HCT116 (cell line): ENCODE results near the gene GPD1L. TPM values are rescaled to one million over a fixed set of nuclear protein-coding genes. Genes with fewer than 3 reads are reported as not detected.

Source experiments
- ATAC-seq: fragments of 200-7000 bp; cut with Tn5 transposase; 2 replicates; pipeline ENCODE4 v1.9.1; 2020; ENCODE audit warnings: mild to moderate bottlenecking, moderate library complexity
- BruUV-seq: library from RNA; stranded (reverse); fragments of 400-500 nt; replicated peaks from 2 replicates; lab custom pipeline; 2021; lab: Mats Ljungman, UMichigan
- CTCF ChIA-PET: fragments of 300-600 bp; sonication (Branson Sonifier 250); formaldehyde crosslinking; loops from one replicate; lab custom pipeline; 2021; ENCODE audit warnings: antibody characterized with exemption; lab: Charles Lee
- POLR2A ChIA-PET: fragments of 300-600, 350-600 bp; sonication (Branson Sonifier 250); formaldehyde crosslinking; loops from one replicate; lab custom pipeline; 2021; ENCODE audit warnings: antibody characterized with exemption; lab: Charles Lee
- RAD21 ChIA-PET, 2 experiments: fragments of 300-600 bp; sonication (Branson Sonifier 250); formaldehyde crosslinking; loops; one replicate each; lab custom pipeline; 2023; ENCODE audit warnings: low total read pairs in 2 of 2; ENCODE audit not compliant: uncharacterized antibody in 2 of 2, unreplicated experiment in 2 of 2, low non-redundant PET in 1 of 2; lab: Charles Lee
- DNase-seq: peaks from one replicate; pipeline ENCODE4 v3.0.0-alpha.2; 2010; ENCODE audit warnings: low read depth, low spot score
- H2AFZ ChIP-seq: fragments of 200-600 bp; shearing (Covaris generic), sonication (generic); 2 replicates; pipeline ENCODE4 v1.6.1; 2017; ENCODE audit warnings: low read depth, mixed run types, mixed read lengths, antibody characterized with exemption, low read length; ENCODE audit not compliant: poor library complexity, severe bottlenecking
- H3K27ac ChIP-seq: 2 replicates; pipeline ENCODE4 v1.5.1; 2012; ENCODE audit warnings: low read depth, low read length
- H3K27me3 ChIP-seq: fragments of 200-600 bp; sonication (generic); 2 replicates; pipeline ENCODE4 v1.6.1; 2016; ENCODE audit warnings: mixed run types, low read length, mixed read lengths; ENCODE audit not compliant: insufficient read depth
- H3K36me3 ChIP-seq, 2 experiments: fragments of 200-500 bp in 1 of 2; fragments of 200-600 bp in 1 of 2; sonication (Bioruptor generic) in 1 of 2; sonication (generic) in 1 of 2; 2 replicates each; pipeline versions ENCODE4 v1.5.1 to v1.6.1; 2014 to 2016; ENCODE audit warnings: low read length in 2 of 2, inconsistent platforms in 1 of 2, mixed read lengths in 1 of 2, mixed run types in 1 of 2; ENCODE audit not compliant: insufficient read depth in 2 of 2, control insufficient read depth in 1 of 2
- H3K4me1 ChIP-seq, 2 experiments: fragments of 200-600 bp in 1 of 2; sonication (generic) in 1 of 2; 2 replicates each; pipeline versions ENCODE4 v1.5.1 to v1.6.1; 2012 to 2017; ENCODE audit warnings: low read length in 2 of 2, inconsistent platforms in 1 of 2, mild to moderate bottlenecking in 1 of 2, mixed read lengths in 1 of 2, mixed run types in 1 of 2, moderate library complexity in 1 of 2; ENCODE audit not compliant: insufficient read depth in 2 of 2, control insufficient read depth in 1 of 2
- H3K4me2 ChIP-seq: fragments of 200-600 bp; sonication (generic); 2 replicates; pipeline ENCODE4 v1.6.1; 2017; ENCODE audit warnings: mixed run types, low read length, mixed read lengths
- H3K4me3 ChIP-seq, 2 experiments: fragments of 200-600 bp in 1 of 2; sonication (generic) in 1 of 2; replicated peaks in 1 of 2; 2 replicates each; pipeline ENCODE4 v1.5.1; 2011 to 2016; ENCODE audit warnings: low read length in 2 of 2, control low read depth in 1 of 2, low read depth in 1 of 2, mild to moderate bottlenecking in 1 of 2, mixed read lengths in 1 of 2, mixed run types in 1 of 2
- H3K79me2 ChIP-seq: fragments of 200-600 bp; sonication (generic); 2 replicates; pipeline ENCODE4 v1.6.1; 2017; ENCODE audit warnings: mild to moderate bottlenecking, mixed run types, low read length, moderate library complexity, mixed read lengths; ENCODE audit not compliant: insufficient read depth
- H3K9ac ChIP-seq: fragments of 200-600 bp; sonication (generic); 2 replicates; pipeline ENCODE4 v1.6.1; 2016; ENCODE audit warnings: low read length, mixed read lengths
- H3K9me2 ChIP-seq: fragments of 200-600 bp; sonication (generic), shearing (Covaris generic); 2 replicates; pipeline ENCODE4 v1.6.1; 2017; ENCODE audit warnings: mixed run types, mild to moderate bottlenecking, moderate library complexity; ENCODE audit not compliant: insufficient read depth
- H3K9me3 ChIP-seq, 2 experiments: fragments of 200-500 bp in 1 of 2; fragments of 200-600 bp in 1 of 2; sonication (Bioruptor generic) in 1 of 2; sonication (generic) in 1 of 2; 2 replicates each; pipeline ENCODE4 v1.6.1; 2014 to 2017; ENCODE audit warnings: low read length in 2 of 2, mixed read lengths in 2 of 2, inconsistent platforms in 1 of 2, low read depth in 1 of 2, mild to moderate bottlenecking in 1 of 2, mixed run types in 1 of 2, moderate library complexity in 1 of 2; ENCODE audit not compliant: control insufficient read depth in 1 of 2, insufficient read depth in 1 of 2
- H4K20me1 ChIP-seq: fragments of 200-600 bp; sonication (generic), shearing (Covaris generic); 2 replicates; pipeline ENCODE4 v1.6.1; 2017; ENCODE audit warnings: mixed run types, mild to moderate bottlenecking, moderate library complexity; ENCODE audit not compliant: insufficient read depth
- CBX3 ChIP-seq: IDR thresholded peaks from 2 replicates; pipeline ENCODE4 v1.6.1; 2012; ENCODE audit warnings: low read depth
- EZH2 ChIP-seq: fragments of 200-600 bp; sonication (generic); IDR thresholded peaks from 2 replicates; pipeline ENCODE4 v1.6.1; 2017; ENCODE audit warnings: antibody characterized with exemption, mixed run types
- POLR2A ChIP-seq: IDR thresholded peaks from 2 replicates; pipeline ENCODE4 v1.7.0; 2011; ENCODE audit warnings: borderline replicate concordance; ENCODE audit not compliant: insufficient read depth, insufficient read length; ENCODE audit errors: extremely low read depth
- RAD21 ChIP-seq: IDR thresholded peaks from 2 replicates; pipeline ENCODE4 v1.6.1; 2012; ENCODE audit warnings: low read depth, mild to moderate bottlenecking
- SRF ChIP-seq: IDR thresholded peaks from 2 replicates; pipeline ENCODE4 v1.6.1; 2012; ENCODE audit warnings: low read depth
- ZNF274 ChIP-seq: fragments of 200-500 bp; sonication (Bioruptor generic); IDR thresholded peaks from 2 replicates; pipeline ENCODE4 v1.6.1; 2014; ENCODE audit warnings: mild to moderate bottlenecking, low read depth, low read length, inconsistent platforms
- intact Hi-C: fragments of 100-400 bp; cut with micrococcal nuclease; formaldehyde crosslinking; loops from 2 replicates; pipeline ENCODE4 v1.10.0; 2022
- total RNA-seq: library from RNA; stranded (reverse); gene quantifications from one replicate; pipeline ENCODE4 v1.2.1, GENCODE V29; 2021; ENCODE audit not compliant: unreplicated experiment

GPD1L gene
- total RNA-seq, 1 experiment from 2014 or later: 21.9 TPM

GRCh38 chr3:32181796-32182195, 75.4 kb downstream of the GPD1L start (continued):
- TF ChIP-seq ZNF274: no peak
- no peak for TF ChIP-seq SRF
- no peak for TF ChIP-seq EZH2
- TF ChIP-seq, all 23 proteins: peak for 0

GRCh38 chr3:32184187-32184730, 77.8 kb downstream of the GPD1L start:
- Histone ChIP-seq H3K27me3 (no peaks in the 10 kb centered on the region), H3K9ac (no peak overlapping the region), H3K9me3 (no peaks in the 10 kb centered on the region), H3K4me2 (no peak overlapping the region), H3K27ac (no peak overlapping the region), H3K79me2 (no peaks in the 10 kb centered on the region), H3K36me3 (no peaks in the 10 kb centered on the region), H3K4me3 (no peak overlapping the region), H2AFZ (no peak overlapping the region), H3K9me2 (no peaks in the 10 kb centered on the region), H3K4me1 (no peaks in the 10 kb centered on the region), H4K20me1 (no peaks in the 10 kb centered on the region)
- intact Hi-C loops: no loop called here
- POLR2A ChIA-PET: no interaction called here
- no peak for TF ChIP-seq EZH2
- no peak for TF ChIP-seq RAD21
- TF ChIP-seq POLR2A: no peak
- BruUV-seq: no TSS peak
- CTCF ChIA-PET: no interaction called here
- no peak for DNase-seq
- RAD21 ChIA-PET: no interaction called here
- no peak for ATAC-seq

- no peak for DNase-seq
- Histone ChIP-seq H3K79me2 (no peaks in the 10 kb centered on the region), H3K27me3 (no peaks in the 10 kb centered on the region), H3K9ac (no peak overlapping the region), H3K4me1 (no peaks in the 10 kb centered on the region), H2AFZ (no peak overlapping the region), H3K4me3 (no peak overlapping the region), H3K9me2 (no peaks in the 10 kb centered on the region), H3K4me2 (no peak overlapping the region)
- no TSS peak for BruUV-seq
- POLR2A ChIA-PET: no interaction called here
- ATAC-seq: no peak
- intact Hi-C loops: no loop called here
- CTCF ChIA-PET: no interaction called here
- TF ChIP-seq CBX3: no peak
- TF ChIP-seq, all 23 proteins: peak for 0
- Histone ChIP-seq H3K36me3 (no peaks in the 10 kb centered on the region), H4K20me1 (no peaks in the 10 kb centered on the region), H3K27ac (no peak overlapping the region), H3K9me3 (no peaks in the 10 kb centered on the region)
- RAD21 ChIA-PET: no interaction called here
These were observed 79.7 kb downstream of the GPD1L start for GRCh38 chr3:32186097-32186496.
